Neural cell (in vitro differentiated cells): Measurements from ENCODE around the gene ATPAF1. TPM values are rescaled to one million over a fixed set of nuclear protein-coding genes. Genes with fewer than 3 reads are reported as not detected.

Source experiments
- H2AFZ ChIP-seq: fragments of 200-600, 300-800 bp; sonication (generic), shearing (Covaris generic); 2 replicates; pipeline ENCODE4 v1.6.0; 2014; ENCODE audit warnings: low read depth, mild to moderate bottlenecking, antibody characterized with exemption, low read length, moderate library complexity
- H3F3A ChIP-seq: fragments of 200-600 bp; shearing (Covaris generic); 2 replicates; pipeline ENCODE4 v1.6.1; 2016; ENCODE audit warnings: mild to moderate bottlenecking, moderate library complexity, mixed read lengths, antibody characterized with exemption, low read length; ENCODE audit not compliant: insufficient read depth, poor library complexity, severe bottlenecking
- H3K27ac ChIP-seq: fragments of 200-600, 300-800 bp; sonication (generic), shearing (Covaris generic); 2 replicates; pipeline ENCODE4 v1.5.1; 2014; ENCODE audit warnings: mild to moderate bottlenecking, low read length, moderate library complexity
- H3K27me3 ChIP-seq: fragments of 300-800, 200-600 bp; sonication (generic), shearing (Covaris generic); 2 replicates; pipeline ENCODE4 v1.6.0; 2014; ENCODE audit warnings: mild to moderate bottlenecking, low read depth, low read length, moderate library complexity; ENCODE audit not compliant: insufficient read depth
- H3K36me3 ChIP-seq: fragments of 300-800, 200-600 bp; sonication (generic), shearing (Covaris generic); 2 replicates; pipeline ENCODE4 v1.5.1; 2014; ENCODE audit warnings: mild to moderate bottlenecking, antibody characterized with exemption, low read length, moderate library complexity; ENCODE audit not compliant: insufficient read depth
- H3K4me2 ChIP-seq: fragments of 300-800, 200-600 bp; sonication (generic), shearing (Covaris generic); 2 replicates; pipeline ENCODE4 v1.6.0; 2014; ENCODE audit warnings: mild to moderate bottlenecking, low read length
- H3K4me3 ChIP-seq: fragments of 300-800, 200-600 bp; sonication (generic), shearing (Covaris generic); 2 replicates; pipeline ENCODE4 v1.5.1; 2014; ENCODE audit warnings: mild to moderate bottlenecking, low read length, moderate library complexity
- H3K79me2 ChIP-seq: fragments of 200-600 bp; shearing (Covaris generic); replicated peaks from 2 replicates; pipeline ENCODE4 v1.6.0; 2014; ENCODE audit warnings: mild to moderate bottlenecking, low read length, moderate library complexity; ENCODE audit not compliant: insufficient read depth
- H3K9ac ChIP-seq: fragments of 300-800, 200-600 bp; sonication (generic), shearing (Covaris generic); 2 replicates; pipeline ENCODE4 v1.6.1; 2016; ENCODE audit warnings: mild to moderate bottlenecking, low read length, mixed read lengths
- H3K9me2 ChIP-seq: fragments of 200-600 bp; shearing (Covaris generic); 2 replicates; pipeline ENCODE4 v1.6.1; 2016; ENCODE audit warnings: mild to moderate bottlenecking, low read length, mixed read lengths; ENCODE audit not compliant: insufficient read depth
- H3K9me3 ChIP-seq: fragments of 200-600, 300-800 bp; sonication (generic), shearing (Covaris generic); 2 replicates; pipeline ENCODE4 v1.6.1; 2016; ENCODE audit warnings: mild to moderate bottlenecking, mixed run types, low read length, moderate library complexity, mixed read lengths
- H4K20me1 ChIP-seq: fragments of 200-600 bp; shearing (Covaris generic); 2 replicates; pipeline ENCODE4 v1.6.1; 2016; ENCODE audit warnings: mild to moderate bottlenecking, mixed run types; ENCODE audit not compliant: insufficient read depth
- EP300 ChIP-seq: fragments of 450-650 bp; conservative IDR thresholded peaks from 2 replicates; pipeline ENCODE4 v1.6.1; 2014; ENCODE audit warnings: antibody characterized with exemption, mild to moderate bottlenecking, moderate library complexity; ENCODE audit not compliant: poor library complexity, severe bottlenecking
- EZH2 ChIP-seq: fragments of 200-600, 300-800 bp; shearing (Covaris generic), sonication (generic); IDR thresholded peaks from 2 replicates; pipeline ENCODE4 v1.6.1; 2014; ENCODE audit warnings: antibody characterized with exemption, low read length, borderline replicate concordance, mild to moderate bottlenecking; ENCODE audit not compliant: insufficient read depth, poor library complexity, severe bottlenecking
- MXI1 ChIP-seq: fragments of 450-650 bp; conservative IDR thresholded peaks from 2 replicates; pipeline ENCODE4 v1.6.1; 2014; ENCODE audit warnings: antibody characterized with exemption, mild to moderate bottlenecking; ENCODE audit not compliant: poor library complexity, severe bottlenecking
- POLR2AphosphoS5 ChIP-seq: IDR thresholded peaks from 2 replicates; pipeline ENCODE4 v1.6.1; 2012
- RAD21 ChIP-seq: fragments of 450-650 bp; conservative IDR thresholded peaks from 2 replicates; pipeline ENCODE4 v1.6.1; 2014; ENCODE audit warnings: antibody characterized with exemption, mild to moderate bottlenecking, moderate library complexity
- SMC3 ChIP-seq: fragments of 450-650 bp; conservative IDR thresholded peaks from 2 replicates; pipeline ENCODE4 v1.6.1; 2014; ENCODE audit warnings: antibody characterized with exemption, mild to moderate bottlenecking, moderate library complexity; ENCODE audit not compliant: poor library complexity
- TAF1 ChIP-seq: IDR thresholded peaks from 2 replicates; pipeline ENCODE4 v1.6.1; 2012; ENCODE audit warnings: low read depth
- polyA plus RNA-seq: library from polyadenylated mRNA; depleted of rRNA; stranded (reverse); fragments of >200 nt; gene quantifications from 2 replicates; pipeline ENCODE4 v1.2.3, GENCODE V29; 2014
- TF ChIP-seq, protein P1 (sequence below): fragments of 450-650 bp; IDR thresholded peaks from 2 replicates; pipeline ENCODE4 v1.5.1; 2014; ENCODE audit warnings: antibody characterized with exemption, mild to moderate bottlenecking, moderate library complexity; ENCODE audit not compliant: poor library complexity, severe bottlenecking
- TF ChIP-seq, protein P2 (sequence below): IDR thresholded peaks from 2 replicates; pipeline ENCODE4 v1.6.1; 2012; ENCODE audit warnings: borderline replicate concordance

The ATPAF1 gene
- polyA plus RNA-seq, 1 donor from 2014 or later = 80.7 TPM

DNA sequence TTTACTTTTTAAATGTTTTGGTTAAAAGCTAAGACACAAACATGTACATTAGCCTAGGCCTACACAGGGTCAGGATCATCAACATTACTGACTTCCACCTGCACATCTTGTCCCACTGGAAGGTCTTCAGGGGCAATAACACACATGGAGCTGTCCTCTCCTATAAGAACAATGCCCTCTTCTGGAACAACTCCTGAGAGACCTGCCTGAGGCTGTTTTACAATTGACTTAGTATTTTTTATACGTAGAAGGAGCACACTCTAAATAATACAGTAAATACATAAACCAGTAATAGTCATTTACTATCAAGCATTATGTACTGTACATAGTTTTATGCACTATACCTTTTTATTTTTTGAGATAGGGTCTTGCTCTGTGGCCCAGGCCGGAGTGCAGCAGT is 37.4 kb downstream of the ATPAF1 start:
- Histone ChIP-seq H3K9me3 (no peaks in the 10 kb centered on the region), H3K4me3 (no peak overlapping the region), H2AFZ (no peak overlapping the region), H3K27me3 (no peaks in the 10 kb centered on the region), H4K20me1 (no peaks in the 10 kb centered on the region), H3K9ac (no peak overlapping the region), H3K4me2 (no peak overlapping the region), H3K9me2 (no peaks in the 10 kb centered on the region), H3K27ac (no peak overlapping the region), H3K79me2 (no peaks in the 10 kb centered on the region), H3K36me3 (peaks cover 10% of the 10 kb centered on the region), H3F3A (no peaks in the 10 kb centered on the region)
- TF ChIP-seq EP300 = no peak
- no peak for TF ChIP-seq POLR2AphosphoS5
- no peak for TF ChIP-seq EZH2
- no peak for TF ChIP-seq RAD21
- TF ChIP-seq TAF1 = no peak

DNA sequence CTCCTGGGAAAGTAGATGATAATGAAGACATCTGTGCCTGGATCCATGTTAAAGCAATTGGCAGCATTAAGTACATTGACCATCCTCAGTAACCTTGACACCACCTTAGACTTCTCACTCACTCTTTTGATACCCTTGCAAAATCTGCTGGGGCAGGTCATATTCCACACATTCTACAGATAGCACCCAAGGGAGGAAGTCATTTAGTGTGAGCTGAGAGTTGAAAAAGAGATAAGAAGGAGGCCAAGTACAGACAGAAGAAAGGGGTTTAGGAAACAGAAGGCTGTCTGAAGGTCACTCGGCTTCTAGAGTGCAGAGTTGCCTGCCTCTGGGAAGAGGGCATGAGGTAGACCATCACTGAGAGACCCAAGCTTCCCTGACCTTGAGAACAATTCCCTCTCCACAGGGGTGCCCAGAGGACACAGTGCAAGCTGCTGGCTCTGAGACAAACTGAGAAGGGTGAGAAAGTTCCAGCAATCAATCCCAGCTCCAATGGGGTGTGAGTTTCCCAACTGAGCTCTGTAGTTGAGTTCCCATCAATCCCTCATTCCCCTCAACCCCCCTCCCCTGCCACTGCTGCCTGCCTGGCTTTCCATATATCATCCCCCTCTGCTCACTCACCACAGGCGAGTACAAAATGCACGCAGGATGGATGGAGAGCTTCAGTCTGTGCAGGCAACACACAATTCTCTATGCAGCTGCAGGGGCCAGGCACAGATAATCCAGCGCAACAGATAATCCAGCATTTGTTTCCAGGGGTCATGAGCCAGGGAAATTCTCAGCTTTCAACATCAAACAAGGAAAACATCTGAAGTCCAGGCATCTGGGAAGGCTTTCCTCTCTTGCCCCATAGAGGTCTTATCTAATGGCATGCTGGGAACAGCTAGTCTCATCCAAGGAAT is 44.2 kb downstream of the ATPAF1 start:
- H3K9ac ChIP-seq = no peak overlapping the region
- H3F3A ChIP-seq = no peaks in the 10 kb centered on the region
- H3K27me3 ChIP-seq = no peaks in the 10 kb centered on the region
- no peaks in the 10 kb centered on the region for H4K20me1 ChIP-seq
- no peak overlapping the region for H2AFZ ChIP-seq
- no peak overlapping the region for H3K4me2 ChIP-seq
- H3K79me2 ChIP-seq = no peaks in the 10 kb centered on the region
- no peaks in the 10 kb centered on the region for H3K36me3 ChIP-seq
- no peaks in the 10 kb centered on the region for H3K9me2 ChIP-seq
- H3K27ac ChIP-seq = no peak overlapping the region
- H3K9me3 ChIP-seq = no peaks in the 10 kb centered on the region
- TF ChIP-seq SMC3 = no peak
- no peak for TF ChIP-seq EP300
- no peak for TF ChIP-seq EZH2
- no peak for TF ChIP-seq RAD21
- TF ChIP-seq, protein P1, sequence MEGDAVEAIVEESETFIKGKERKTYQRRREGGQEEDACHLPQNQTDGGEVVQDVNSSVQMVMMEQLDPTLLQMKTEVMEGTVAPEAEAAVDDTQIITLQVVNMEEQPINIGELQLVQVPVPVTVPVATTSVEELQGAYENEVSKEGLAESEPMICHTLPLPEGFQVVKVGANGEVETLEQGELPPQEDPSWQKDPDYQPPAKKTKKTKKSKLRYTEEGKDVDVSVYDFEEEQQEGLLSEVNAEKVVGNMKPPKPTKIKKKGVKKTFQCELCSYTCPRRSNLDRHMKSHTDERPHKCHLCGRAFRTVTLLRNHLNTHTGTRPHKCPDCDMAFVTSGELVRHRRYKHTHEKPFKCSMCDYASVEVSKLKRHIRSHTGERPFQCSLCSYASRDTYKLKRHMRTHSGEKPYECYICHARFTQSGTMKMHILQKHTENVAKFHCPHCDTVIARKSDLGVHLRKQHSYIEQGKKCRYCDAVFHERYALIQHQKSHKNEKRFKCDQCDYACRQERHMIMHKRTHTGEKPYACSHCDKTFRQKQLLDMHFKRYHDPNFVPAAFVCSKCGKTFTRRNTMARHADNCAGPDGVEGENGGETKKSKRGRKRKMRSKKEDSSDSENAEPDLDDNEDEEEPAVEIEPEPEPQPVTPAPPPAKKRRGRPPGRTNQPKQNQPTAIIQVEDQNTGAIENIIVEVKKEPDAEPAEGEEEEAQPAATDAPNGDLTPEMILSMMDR = no peak
- TF ChIP-seq TAF1 = no peak
- TF ChIP-seq POLR2AphosphoS5 = no peak
- TF ChIP-seq, protein P2, sequence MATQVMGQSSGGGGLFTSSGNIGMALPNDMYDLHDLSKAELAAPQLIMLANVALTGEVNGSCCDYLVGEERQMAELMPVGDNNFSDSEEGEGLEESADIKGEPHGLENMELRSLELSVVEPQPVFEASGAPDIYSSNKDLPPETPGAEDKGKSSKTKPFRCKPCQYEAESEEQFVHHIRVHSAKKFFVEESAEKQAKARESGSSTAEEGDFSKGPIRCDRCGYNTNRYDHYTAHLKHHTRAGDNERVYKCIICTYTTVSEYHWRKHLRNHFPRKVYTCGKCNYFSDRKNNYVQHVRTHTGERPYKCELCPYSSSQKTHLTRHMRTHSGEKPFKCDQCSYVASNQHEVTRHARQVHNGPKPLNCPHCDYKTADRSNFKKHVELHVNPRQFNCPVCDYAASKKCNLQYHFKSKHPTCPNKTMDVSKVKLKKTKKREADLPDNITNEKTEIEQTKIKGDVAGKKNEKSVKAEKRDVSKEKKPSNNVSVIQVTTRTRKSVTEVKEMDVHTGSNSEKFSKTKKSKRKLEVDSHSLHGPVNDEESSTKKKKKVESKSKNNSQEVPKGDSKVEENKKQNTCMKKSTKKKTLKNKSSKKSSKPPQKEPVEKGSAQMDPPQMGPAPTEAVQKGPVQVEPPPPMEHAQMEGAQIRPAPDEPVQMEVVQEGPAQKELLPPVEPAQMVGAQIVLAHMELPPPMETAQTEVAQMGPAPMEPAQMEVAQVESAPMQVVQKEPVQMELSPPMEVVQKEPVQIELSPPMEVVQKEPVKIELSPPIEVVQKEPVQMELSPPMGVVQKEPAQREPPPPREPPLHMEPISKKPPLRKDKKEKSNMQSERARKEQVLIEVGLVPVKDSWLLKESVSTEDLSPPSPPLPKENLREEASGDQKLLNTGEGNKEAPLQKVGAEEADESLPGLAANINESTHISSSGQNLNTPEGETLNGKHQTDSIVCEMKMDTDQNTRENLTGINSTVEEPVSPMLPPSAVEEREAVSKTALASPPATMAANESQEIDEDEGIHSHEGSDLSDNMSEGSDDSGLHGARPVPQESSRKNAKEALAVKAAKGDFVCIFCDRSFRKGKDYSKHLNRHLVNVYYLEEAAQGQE = no peak
- no peak for TF ChIP-seq MXI1
- H3K4me3 ChIP-seq = no peak overlapping the region
